ENCODE data around the gene GARS1. TPM values are rescaled to one million over a fixed set of nuclear protein-coding genes. Genes with fewer than 3 reads are reported as not detected.

The GARS1 gene
- total RNA-seq, 1 experiment from 2014 or later = 95.4 TPM

GRCh38 chr7:30678805-30679204 lies 84.1 kb downstream of the GARS1 start:
- ChIA-PET POLR2A (ENCODE audit: unreplicated experiment) (no interaction called here), CTCF (no interaction called here)
- peaks cover 34% of the 10 kb centered on the region for H3K27me3 ChIP-seq (ENCODE audit: low read length)

GRCh38 chr7:30679664-30680063 lies 85.0 kb downstream of the GARS1 start:
- intact Hi-C loops (cut with micrococcal nuclease) = no loop called here
- CTCF ChIA-PET = no interaction called here
- Histone ChIP-seq H3K9me2 (replicated peaks; ENCODE audit: low read length) (no peaks in the 10 kb centered on the region), H3K9ac (ENCODE audit: low read length) (no peak overlapping the region), H3K4me3 (ENCODE audit: low read length) (no peak overlapping the region), H3K4me2 (ENCODE audit: low read length) (no peak overlapping the region), H3K27ac (ENCODE audit: low read length) (no peak overlapping the region), H3F3A (ENCODE audit: low read length, unreplicated experiment) (no peaks in the 10 kb centered on the region), H2AFZ (ENCODE audit: low read length) (no peak overlapping the region), H3K9me3 (ENCODE audit: low read length) (no peaks in the 10 kb centered on the region), H4K20me1 (ENCODE audit: low read length) (no peaks in the 10 kb centered on the region), H3K36me3 (ENCODE audit: low read depth, low read length) (no peaks in the 10 kb centered on the region), H3K79me2 (ENCODE audit: low read length) (no peaks in the 10 kb centered on the region), H3K27me3 (ENCODE audit: low read length) (peaks cover 34% of the 10 kb centered on the region), H3K4me1 (ENCODE audit: insufficient read depth, low read length) (no peaks in the 10 kb centered on the region)
- TF ChIP-seq EZH2 (IDR thresholded peaks at IDR 0.05; ENCODE audit: low read length, unreplicated experiment) (no peak), EZH2phosphoT487 (IDR thresholded peaks at IDR 0.05; ENCODE audit: borderline replicate concordance, low read length) (no peak)
- TF ChIP-seq, protein P1, sequence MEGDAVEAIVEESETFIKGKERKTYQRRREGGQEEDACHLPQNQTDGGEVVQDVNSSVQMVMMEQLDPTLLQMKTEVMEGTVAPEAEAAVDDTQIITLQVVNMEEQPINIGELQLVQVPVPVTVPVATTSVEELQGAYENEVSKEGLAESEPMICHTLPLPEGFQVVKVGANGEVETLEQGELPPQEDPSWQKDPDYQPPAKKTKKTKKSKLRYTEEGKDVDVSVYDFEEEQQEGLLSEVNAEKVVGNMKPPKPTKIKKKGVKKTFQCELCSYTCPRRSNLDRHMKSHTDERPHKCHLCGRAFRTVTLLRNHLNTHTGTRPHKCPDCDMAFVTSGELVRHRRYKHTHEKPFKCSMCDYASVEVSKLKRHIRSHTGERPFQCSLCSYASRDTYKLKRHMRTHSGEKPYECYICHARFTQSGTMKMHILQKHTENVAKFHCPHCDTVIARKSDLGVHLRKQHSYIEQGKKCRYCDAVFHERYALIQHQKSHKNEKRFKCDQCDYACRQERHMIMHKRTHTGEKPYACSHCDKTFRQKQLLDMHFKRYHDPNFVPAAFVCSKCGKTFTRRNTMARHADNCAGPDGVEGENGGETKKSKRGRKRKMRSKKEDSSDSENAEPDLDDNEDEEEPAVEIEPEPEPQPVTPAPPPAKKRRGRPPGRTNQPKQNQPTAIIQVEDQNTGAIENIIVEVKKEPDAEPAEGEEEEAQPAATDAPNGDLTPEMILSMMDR (conservative IDR thresholded peaks at IDR 0.05; ENCODE audit: low read depth, low read length) = no peak
- BruUV-seq (replicated peaks) = no TSS peak
- DNase-seq (no peak), ATAC-seq (no peak)
- POLR2A ChIA-PET (ENCODE audit: unreplicated experiment) = no interaction called here

More at GRCh38 chr7:30678805-30679204, 84.1 kb downstream of the GARS1 start:
- H3K9me2 ChIP-seq (replicated peaks; ENCODE audit: low read length) = no peaks in the 10 kb centered on the region
- no peak overlapping the region for H3K4me3 ChIP-seq (ENCODE audit: low read length)
- no peak overlapping the region for H2AFZ ChIP-seq (ENCODE audit: low read length)
- intact Hi-C loops (cut with micrococcal nuclease) = no loop called here
- no peaks in the 10 kb centered on the region for H3F3A ChIP-seq (ENCODE audit: low read length, unreplicated experiment)
- H3K36me3 ChIP-seq (ENCODE audit: low read depth, low read length) = no peaks in the 10 kb centered on the region
- ATAC-seq = no peak
- no peaks in the 10 kb centered on the region for H4K20me1 ChIP-seq (ENCODE audit: low read length)
- no peak for TF ChIP-seq EZH2phosphoT487 (IDR thresholded peaks at IDR 0.05; ENCODE audit: borderline replicate concordance, low read length)
- no peak overlapping the region for H3K4me2 ChIP-seq (ENCODE audit: low read length)
- H3K79me2 ChIP-seq (ENCODE audit: low read length) = no peaks in the 10 kb centered on the region
- no peak overlapping the region for H3K27ac ChIP-seq (ENCODE audit: low read length)
- H3K9ac ChIP-seq (ENCODE audit: low read length) = no peak overlapping the region
- no TSS peak for BruUV-seq (replicated peaks)
- H3K9me3 ChIP-seq (ENCODE audit: low read length) = no peaks in the 10 kb centered on the region
- no peak for DNase-seq
- H3K4me1 ChIP-seq (ENCODE audit: insufficient read depth, low read length) = no peaks in the 10 kb centered on the region

DNA sequence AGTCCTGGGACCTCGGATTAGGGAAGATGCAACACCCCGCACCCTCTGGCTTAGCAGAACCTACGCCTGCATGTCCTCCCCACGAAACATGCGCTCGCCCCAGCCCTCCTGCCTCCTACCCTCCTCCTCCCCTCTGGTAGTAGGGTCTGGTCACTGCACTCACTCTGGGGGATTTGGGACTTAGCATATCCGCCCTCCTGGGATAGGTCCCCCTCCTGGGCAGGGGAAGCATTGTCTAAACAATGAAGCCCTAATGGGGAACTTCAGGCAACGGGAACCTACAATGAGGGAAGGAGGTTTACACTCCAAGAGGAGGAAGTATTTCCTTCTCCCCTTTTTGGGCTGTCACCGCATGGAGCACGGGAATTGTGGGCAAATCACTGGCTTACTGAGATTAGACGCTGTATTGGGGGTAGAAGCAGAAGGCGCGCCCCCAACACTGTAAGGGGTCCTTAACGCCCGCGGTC lies 86.7 kb downstream of the GARS1 start:
- Histone ChIP-seq H3K9ac (ENCODE audit: low read length) (no peak overlapping the region), H2AFZ (ENCODE audit: low read length) (no peak overlapping the region), H3K4me3 (ENCODE audit: low read length) (no peak overlapping the region), H3K9me3 (ENCODE audit: low read length) (no peaks in the 10 kb centered on the region), H3K4me1 (ENCODE audit: insufficient read depth, low read length) (no peaks in the 10 kb centered on the region), H3K79me2 (ENCODE audit: low read length) (no peaks in the 10 kb centered on the region), H3K27me3 (ENCODE audit: low read length) (peaks cover 34% of the 10 kb centered on the region), H3K36me3 (ENCODE audit: low read depth, low read length) (no peaks in the 10 kb centered on the region), H3F3A (ENCODE audit: low read length, unreplicated experiment) (no peaks in the 10 kb centered on the region), H3K27ac (ENCODE audit: low read length) (no peak overlapping the region), H3K9me2 (replicated peaks; ENCODE audit: low read length) (no peaks in the 10 kb centered on the region), H3K4me2 (ENCODE audit: low read length) (no peak overlapping the region), H4K20me1 (ENCODE audit: low read length) (no peaks in the 10 kb centered on the region)
- TF ChIP-seq EZH2phosphoT487 (IDR thresholded peaks at IDR 0.05; ENCODE audit: borderline replicate concordance, low read length) (no peak), EZH2 (IDR thresholded peaks at IDR 0.05; ENCODE audit: low read length, unreplicated experiment) (no peak)
- BruUV-seq (replicated peaks) = no TSS peak
- CTCF ChIA-PET = no interaction called here
- POLR2A ChIA-PET (ENCODE audit: unreplicated experiment) = no interaction called here
- intact Hi-C loops (cut with micrococcal nuclease) = no loop called here
- no peak for ATAC-seq
- no peak for DNase-seq

- Histone ChIP-seq H3K4me1 (ENCODE audit: insufficient read depth, low read length) (no peaks in the 10 kb centered on the region), H3K9ac (ENCODE audit: low read length) (no peak overlapping the region), H3F3A (ENCODE audit: low read length, unreplicated experiment) (no peaks in the 10 kb centered on the region), H4K20me1 (ENCODE audit: low read length) (no peaks in the 10 kb centered on the region), H3K27me3 (ENCODE audit: low read length) (peaks cover 30% of the 10 kb centered on the region), H3K9me3 (ENCODE audit: low read length) (no peaks in the 10 kb centered on the region), H2AFZ (ENCODE audit: low read length) (no peak overlapping the region), H3K4me3 (ENCODE audit: low read length) (no peak overlapping the region), H3K4me2 (ENCODE audit: low read length) (no peak overlapping the region), H3K79me2 (ENCODE audit: low read length) (no peaks in the 10 kb centered on the region), H3K36me3 (ENCODE audit: low read depth, low read length) (no peaks in the 10 kb centered on the region), H3K9me2 (replicated peaks; ENCODE audit: low read length) (no peaks in the 10 kb centered on the region), H3K27ac (ENCODE audit: low read length) (no peak overlapping the region)
- DNase-seq = no peak
- ChIA-PET POLR2A (ENCODE audit: unreplicated experiment) (no interaction called here), CTCF (no interaction called here)
- TF ChIP-seq EZH2 (IDR thresholded peaks at IDR 0.05; ENCODE audit: low read length, unreplicated experiment) = no peak
- no peak for TF ChIP-seq EZH2phosphoT487 (IDR thresholded peaks at IDR 0.05; ENCODE audit: borderline replicate concordance, low read length)
- TF ChIP-seq, protein P1 (conservative IDR thresholded peaks at IDR 0.05; ENCODE audit: low read depth, low read length) = no peak
- intact Hi-C loops (cut with micrococcal nuclease) = no loop called here
- ATAC-seq = no peak
- BruUV-seq (replicated peaks) = no TSS peak
Observed at GRCh38 chr7:30681815-30682211, 87.1 kb downstream of the GARS1 start.
